GM21526 (cell line): ENCODE data around the gene EDN1.

Experiments
- ATAC-seq: cut with Tn5 transposase; IDR thresholded peaks from one replicate; pipeline ENCODE4 v1.9.1; 2021; ENCODE audit warnings: moderate library complexity; ENCODE audit not compliant: unreplicated experiment, low FRiP score

The EDN1 gene

DNA sequence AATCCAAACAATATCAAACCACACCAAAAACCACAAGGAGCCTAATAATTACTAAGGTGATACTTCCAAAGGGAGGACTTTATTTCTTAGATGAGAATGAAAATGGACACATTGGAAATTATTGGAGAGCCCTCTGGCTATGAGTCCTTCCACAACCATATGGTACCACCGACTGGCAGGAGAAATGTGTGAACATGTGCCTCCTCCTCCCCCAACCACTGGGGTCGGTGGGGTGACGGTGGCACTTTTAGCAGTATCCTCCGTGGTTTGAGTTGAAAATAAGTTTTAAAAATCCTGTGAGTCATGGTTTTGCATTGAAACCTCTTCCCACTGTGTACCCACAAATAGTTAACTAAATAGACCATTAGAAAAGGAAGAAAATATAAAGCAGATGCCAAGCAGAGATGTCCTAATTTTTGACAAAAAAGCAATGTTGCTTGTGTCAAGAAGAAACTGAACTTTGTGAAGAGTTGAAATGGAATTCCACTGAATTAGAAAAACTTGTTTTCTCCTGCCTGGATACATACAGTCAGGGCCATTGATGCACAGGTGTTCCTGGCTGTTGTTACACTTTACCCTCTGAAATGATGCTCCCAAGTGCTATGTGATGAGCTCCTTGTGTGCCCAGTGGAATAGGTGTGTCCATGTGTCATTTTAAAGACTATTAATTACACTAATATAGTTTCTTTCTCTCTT is 3.2 kb downstream of the EDN1 start:
- ATAC-seq: no peak

DNA sequence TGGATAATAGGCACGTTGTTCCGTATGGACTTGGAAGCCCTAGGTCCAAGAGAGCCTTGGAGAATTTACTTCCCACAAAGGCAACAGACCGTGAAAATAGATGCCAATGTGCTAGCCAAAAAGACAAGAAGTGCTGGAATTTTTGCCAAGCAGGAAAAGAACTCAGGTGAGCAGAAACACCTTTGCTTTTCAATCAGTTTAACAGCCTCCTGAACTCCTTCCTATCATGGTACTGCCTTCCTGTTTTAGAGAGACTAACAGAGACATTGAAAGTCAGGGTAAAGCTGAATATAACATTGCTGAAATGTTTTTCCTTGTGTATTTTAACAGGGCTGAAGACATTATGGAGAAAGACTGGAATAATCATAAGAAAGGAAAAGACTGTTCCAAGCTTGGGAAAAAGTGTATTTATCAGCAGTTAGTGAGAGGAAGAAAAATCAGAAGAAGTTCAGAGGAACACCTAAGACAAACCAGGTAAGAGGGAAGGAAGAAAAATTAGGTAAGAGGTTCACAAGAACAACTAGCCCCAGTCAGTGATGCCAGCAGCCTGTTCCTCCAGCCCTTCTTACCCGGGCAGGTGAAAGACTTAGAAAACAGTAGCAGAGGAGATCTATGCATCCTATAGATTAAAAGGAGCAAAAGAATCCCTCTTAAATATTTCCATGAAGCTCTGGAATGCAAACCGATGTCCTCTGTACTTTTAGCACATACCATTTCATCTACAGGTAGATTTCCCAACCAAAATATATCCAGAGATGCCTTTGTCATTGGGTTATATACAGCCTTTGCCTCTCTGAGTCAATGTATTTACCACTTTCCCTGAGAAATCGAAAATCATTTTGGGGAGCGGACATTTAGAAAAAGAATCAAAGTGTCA is 4.0 kb downstream of the EDN1 start:
- ATAC-seq: no peak

DNA sequence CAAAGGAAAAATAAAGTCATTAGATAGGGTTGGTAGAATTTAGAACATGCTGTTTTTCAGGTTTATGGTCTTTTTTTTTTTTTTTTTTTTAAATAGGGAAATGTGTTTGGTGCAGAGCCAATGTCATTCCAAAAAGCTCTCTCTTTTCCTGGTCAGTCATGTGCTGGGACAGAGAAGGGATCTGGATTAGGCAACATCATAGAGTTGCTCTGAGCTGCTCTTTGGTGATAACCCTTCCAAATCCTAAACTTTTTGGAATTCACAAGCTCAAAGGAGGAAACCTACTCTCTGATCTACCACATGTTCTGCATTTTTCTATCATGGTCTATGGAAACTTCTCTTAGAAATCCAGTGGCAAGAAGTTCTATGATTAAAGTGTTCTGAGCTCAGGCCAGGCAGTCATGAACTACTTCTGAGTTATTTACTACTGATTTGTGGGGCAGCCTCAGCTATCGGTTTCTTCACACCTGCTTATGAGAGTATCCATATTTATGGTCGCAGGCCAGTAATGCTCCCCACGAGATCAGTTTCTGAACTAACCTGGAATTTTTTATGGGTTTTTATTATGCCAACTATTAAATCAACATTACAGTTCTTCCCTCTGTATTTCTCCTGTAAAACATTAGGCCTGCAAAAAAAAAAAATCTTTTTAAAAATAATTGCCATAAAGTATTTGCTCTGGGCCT is 4.8 kb downstream of the EDN1 start:
- no peak for ATAC-seq

DNA sequence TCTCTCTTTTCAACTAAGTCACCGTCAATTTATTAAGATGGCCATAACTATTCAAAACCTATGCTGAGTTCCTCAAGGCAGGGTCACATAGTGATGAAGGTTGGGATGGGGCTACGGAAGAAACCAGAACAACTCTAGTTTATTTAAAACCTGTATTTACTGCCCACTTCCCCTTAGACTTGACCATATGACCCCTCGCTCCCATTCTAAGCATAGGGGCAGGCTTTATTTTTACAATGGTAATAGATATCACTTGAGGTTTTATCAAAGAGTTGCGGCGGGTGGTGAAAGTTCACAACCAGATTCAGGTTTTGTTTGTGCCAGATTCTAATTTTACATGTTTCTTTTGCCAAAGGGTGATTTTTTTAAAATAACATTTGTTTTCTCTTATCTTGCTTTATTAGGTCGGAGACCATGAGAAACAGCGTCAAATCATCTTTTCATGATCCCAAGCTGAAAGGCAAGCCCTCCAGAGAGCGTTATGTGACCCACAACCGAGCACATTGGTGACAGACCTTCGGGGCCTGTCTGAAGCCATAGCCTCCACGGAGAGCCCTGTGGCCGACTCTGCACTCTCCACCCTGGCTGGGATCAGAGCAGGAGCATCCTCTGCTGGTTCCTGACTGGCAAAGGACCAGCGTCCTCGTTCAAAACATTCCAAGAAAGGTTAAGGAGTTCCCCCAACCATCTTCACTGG is 5.5 kb downstream of the EDN1 start:
- ATAC-seq: no peak

DNA sequence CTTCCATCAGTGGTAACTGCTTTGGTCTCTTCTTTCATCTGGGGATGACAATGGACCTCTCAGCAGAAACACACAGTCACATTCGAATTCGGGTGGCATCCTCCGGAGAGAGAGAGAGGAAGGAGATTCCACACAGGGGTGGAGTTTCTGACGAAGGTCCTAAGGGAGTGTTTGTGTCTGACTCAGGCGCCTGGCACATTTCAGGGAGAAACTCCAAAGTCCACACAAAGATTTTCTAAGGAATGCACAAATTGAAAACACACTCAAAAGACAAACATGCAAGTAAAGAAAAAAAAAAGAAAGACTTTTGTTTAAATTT is 6.1 kb downstream of the EDN1 start:
- ATAC-seq: no peak

DNA sequence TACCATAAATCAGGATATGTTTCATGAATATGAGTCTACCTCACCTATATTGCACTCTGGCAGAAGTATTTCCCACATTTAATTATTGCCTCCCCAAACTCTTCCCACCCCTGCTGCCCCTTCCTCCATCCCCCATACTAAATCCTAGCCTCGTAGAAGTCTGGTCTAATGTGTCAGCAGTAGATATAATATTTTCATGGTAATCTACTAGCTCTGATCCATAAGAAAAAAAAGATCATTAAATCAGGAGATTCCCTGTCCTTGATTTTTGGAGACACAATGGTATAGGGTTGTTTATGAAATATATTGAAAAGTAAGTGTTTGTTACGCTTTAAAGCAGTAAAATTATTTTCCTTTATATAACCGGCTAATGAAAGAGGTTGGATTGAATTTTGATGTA is 6.4 kb downstream of the EDN1 start:
- ATAC-seq: no peak

DNA sequence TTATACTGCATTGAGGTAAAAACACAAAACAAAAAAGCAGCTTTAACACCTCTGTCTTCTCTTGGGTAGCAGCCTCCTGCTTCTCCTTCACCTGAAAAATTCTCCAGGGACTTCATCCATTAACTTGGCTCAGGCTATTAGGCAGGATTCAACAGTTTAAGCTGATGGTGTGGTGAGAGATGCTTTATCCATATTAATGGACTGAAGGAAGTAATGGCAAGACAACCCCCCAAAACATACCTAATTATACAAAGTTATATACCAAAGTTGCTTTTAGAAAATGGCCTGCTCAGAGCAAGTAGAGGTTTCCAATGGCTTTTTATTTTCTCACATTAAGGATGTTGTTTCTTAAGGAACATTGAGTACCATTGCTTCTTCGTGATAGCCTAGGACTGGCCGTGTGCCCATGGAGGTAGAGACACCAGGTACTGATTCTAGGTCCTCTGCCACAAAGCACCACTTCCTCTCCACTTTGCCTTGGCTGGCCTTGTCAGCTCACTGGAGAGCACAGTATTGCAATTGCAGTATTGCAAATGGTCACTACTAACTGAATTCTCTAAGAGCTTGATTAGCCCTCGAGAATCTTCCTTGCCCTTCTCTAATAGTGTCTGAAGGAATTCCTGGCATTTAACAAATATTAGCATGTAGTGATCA is 7.3 kb downstream of the EDN1 start:
- no peak for ATAC-seq

DNA sequence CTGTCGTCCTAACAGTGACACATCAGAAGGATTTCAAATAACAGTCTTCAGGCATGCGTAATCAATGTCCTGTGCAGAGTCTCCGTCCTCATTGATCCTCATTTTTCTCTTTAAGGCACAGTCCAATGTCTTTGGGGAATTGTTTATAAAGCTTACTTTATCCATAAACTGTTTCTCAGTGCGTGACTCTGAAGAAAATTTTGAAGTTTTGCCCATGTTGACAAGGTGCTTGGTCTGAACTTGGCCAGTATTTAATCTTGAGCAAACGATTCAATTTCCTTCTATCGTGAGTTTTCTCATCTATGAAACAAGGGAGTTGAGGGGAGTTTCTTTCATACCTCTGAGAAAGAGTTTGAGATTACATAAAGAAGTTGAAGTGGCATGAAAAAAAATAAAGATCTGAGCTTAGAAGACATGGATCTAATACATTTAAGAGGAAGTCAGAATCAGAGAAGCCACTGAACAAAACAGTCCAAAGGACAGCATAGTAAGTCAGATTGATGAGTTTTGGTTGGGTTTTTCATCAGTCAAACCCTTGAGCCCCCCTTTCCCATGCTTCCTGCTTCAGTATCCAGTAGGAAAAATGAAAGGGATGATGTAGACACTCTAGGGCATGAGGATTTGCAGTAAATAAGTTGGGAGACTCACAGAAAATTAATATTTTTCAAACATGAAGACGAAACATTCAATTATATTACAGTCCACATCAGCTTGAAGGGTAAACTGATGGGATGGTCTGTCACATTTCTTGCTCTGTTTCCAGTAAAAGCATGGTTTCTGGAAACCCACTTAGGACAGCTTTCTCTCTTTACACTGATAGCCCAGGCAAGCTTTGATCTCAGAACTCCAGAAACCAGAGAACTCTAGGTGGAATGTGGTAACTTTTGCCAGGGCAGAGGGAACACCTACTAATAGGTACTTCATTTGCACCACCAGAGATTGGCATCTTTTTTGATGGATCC is 8.1 kb downstream of the EDN1 start:
- no peak for ATAC-seq

DNA sequence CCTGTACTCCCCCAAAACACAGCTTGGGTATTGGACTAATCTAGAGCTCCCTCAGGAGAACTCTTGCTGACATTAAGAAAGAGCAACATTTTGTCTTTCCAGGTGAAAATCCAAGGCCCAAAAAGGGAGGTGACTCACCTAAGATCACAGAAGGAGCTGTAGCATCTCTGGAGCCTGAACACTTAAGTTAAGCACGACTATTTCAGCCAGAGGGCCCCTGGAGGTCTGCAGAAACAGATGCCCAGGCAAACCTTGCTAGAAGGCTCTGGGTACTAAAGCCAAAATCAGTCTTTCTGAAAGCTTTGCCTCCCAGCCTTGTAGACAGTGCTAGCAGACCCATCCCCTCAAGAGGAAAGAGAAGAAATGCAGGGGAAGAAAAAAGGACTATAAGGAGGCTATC is 8.8 kb downstream of the EDN1 start:
- no peak for ATAC-seq

DNA sequence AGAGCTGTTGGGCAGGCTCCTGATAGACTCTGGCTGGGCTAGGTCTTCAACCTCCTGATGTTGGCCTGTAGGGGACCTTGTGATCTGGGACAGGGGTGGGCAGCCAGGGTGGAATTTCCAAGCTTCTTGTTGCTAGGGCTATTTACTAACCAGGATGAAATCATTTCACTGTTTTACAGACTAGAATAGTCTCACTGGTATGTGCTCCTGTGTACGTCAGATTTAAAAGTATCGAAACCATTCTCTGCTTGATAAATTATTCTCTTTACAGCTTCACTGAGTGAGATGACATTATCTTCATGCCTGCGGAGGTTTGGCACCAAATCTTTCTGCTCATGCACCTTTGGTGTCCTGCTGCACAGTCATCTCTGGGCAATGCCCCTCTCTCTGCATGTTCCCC is 10.9 kb downstream of the EDN1 start:
- ATAC-seq: no peak

DNA sequence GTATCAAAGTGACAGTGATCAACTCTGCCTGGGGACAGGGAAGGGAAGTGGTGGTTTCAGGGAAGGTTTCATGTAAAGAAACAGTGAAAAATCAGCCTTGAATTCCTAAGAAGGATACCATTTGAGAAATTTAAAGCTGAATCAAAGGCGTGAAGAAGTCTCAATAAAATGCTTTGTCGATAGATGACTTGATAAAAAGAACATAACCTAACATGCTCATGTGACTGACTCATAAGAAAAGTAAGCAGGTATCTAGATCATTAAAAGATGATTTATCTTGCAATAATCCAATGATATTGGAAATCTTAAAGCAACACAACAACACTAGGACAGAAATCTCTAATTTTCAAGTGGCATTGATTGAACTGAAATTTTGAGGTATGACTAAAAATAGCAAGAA is 14.3 kb downstream of the EDN1 start:
- no peak for ATAC-seq

DNA sequence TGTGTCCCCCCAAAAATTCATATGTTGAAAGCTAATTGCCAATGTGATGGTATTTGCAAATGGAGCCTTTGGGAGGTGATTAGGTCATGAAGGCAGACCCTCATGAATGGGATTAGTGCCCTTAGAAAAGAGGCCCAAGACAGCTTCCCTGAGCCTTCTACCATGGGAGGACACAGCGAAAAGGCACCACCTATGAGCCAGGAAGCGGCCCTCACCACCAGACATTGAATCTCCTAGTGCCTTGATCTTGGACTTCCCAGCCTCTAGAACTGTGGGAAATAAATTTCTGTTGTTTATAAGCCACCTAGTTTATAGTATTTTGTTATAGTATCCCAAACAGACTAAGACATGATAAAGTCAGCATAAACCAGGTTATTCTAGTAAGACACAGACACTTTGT is 18.9 kb downstream of the EDN1 start:
- ATAC-seq: no peak

DNA sequence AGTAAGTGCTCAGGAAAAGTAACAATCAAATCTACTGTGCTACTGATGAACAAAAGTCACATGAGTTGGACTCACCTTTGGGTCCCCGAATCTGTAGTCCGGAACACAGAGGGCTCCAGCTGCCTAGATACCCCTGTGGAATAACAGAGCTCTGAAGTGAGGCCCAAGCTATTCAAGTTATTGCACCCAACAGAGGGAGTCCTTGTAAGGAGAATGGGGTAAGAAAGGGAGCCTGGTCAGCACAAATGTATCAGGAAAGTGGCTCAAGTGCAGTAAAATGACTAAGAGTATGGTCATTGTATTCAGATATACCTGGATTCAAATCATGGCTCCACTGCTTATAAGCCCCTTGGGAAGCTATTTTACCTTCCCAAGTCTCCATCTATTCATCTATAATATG is 20.9 kb downstream of the EDN1 start:
- ATAC-seq: no peak

DNA sequence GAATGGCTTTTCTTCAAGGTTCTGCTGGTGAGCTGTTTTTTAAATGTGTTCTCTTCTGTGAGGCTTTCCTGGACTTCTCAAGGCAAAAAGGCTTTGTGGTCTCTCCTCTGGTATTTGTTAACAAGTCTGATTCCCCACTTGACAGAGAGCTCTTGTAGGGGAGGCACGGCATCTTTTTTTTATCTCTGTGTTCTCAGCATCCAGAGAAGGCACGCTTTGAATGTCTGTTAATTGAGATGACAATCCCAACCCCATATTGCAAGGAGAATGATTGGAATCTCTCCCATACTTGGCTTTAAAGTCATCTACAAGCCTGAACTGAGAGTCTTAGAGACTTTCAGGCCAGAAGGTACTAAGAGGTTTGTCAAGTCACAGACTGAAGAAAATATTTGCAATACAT is 22.6 kb downstream of the EDN1 start:
- ATAC-seq: no peak

DNA sequence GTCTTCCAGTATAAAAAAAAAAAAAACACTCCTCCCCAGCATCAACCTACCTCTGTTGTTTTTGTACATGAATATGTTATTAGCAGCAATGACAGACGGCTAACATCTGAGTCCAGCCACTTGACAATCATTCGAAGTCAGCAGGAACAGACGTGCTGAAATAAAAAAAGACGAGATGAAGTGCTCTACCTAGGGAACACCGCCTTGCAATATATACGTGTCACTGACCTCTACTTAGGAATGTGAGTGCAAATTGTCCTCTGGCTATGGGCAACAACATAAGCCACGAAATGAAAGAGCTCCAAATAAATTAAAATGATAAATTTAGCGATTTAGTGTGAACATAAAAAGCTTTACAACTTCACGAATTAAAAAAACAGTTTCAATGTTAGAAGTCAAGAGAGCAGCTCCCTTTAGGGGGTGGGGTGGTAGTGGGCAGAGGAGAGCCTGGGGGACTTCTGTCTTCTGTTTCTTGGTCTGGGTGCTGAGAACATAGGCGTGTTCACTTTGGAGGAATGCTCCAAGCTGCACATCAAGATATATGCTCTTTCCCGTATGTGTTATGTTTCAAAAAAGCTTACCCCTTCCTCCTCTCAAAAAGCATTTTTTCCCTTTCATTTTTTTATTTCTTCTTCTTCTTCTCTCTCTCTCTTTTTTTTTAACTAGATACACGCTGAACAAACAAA is 23.3 kb downstream of the EDN1 start:
- no peak for ATAC-seq

DNA sequence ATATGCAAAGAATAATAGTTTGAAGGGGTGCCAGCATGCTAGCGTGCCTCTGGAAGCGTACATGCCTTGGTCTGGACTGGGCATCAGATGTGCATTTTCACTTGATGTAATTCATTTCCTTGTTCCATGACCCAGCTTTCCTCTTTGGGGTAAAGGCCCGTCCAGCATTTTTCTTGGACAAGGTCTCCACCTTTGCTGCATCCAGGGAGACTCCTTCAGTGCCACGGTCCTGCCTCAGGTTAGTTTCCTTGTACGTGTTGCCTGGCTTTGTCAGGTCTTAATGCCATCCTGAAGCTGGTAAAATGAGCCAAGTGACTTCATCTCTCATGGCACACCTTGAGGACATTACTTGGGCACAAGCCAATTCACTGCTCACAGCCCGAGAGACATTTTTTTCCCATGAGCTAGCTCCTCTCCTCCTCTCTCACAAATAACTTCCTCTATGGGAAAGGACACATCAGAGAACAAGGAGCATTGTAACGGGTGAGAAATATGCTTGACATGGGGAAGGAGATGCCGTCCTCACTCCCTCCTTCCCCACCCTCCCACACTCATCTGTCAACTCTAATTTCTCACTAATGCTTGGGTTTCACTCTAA is 23.9 kb downstream of the EDN1 start:
- ATAC-seq: no peak

DNA sequence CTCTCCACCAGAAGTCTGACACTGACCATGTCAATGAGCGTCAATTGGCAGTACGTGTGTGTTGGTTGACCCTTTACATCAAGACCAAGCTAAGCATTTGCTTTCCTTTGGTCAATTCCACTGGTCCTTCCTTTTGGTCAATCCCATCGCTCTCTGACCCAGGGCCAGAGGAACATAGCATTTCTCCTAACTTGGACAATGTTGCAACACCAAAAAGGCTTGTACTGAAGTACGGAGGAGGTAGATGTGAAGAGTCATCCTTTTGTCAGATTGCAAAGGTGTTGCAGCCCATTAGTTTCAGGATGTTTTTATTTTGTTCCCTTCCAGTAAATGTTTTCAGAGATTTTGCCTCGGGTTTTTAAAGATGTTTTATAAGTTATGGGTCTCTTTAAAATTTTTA is 24.6 kb downstream of the EDN1 start:
- ATAC-seq: no peak

DNA sequence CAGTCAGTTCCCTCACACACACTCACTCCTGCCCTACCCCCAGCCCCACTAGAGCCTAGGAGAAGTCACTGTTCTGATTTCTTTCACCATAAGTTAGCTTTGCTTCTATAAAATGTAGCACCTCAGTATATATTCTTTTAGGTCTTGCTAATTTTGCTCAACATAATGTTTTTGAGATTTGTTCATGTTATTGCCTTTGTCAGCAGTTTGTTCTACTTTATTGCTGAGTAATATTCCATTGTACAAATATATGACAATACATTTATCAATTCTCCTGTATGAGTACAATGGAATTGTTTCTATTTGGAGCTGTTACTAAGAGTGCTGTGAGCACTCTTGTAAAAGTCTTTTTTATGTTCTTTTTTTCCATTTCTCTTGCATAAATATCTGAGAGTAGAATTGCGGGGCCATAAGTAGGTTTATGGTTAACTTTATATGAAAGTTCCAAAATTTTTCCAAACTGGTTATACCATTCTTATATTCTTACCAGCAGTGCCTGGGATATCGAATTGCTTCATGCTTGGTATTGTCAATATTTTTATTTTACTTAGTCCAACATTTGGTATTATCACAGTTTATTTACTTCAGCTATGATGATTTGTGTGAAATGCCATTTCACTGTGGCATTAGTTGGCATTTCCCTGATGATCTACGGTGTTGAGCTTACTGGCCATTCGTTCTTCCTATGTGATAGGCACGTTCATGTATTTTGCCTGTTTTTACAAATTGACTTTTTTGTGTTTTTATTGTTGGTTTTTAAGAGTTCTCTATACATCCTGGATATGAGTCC is 25.3 kb downstream of the EDN1 start:
- no peak for ATAC-seq
